HCT116 (cell line): Measurements from ENCODE around the gene TTLL5. TPM values are rescaled to one million over a fixed set of nuclear protein-coding genes. Genes with fewer than 3 reads are reported as not detected.

ENCODE experiments used
- ATAC-seq: fragments of 200-7000 bp; cut with Tn5 transposase; 2 replicates; pipeline ENCODE4 v1.9.1; 2020; ENCODE audit warnings: mild to moderate bottlenecking, moderate library complexity
- BruUV-seq: library from RNA; stranded (reverse); fragments of 400-500 nt; replicated peaks from 2 replicates; lab custom pipeline; 2021; lab: Mats Ljungman, UMichigan
- CTCF ChIA-PET: fragments of 300-600 bp; sonication (Branson Sonifier 250); formaldehyde crosslinking; loops from one replicate; lab custom pipeline; 2021; ENCODE audit warnings: antibody characterized with exemption; lab: Charles Lee
- POLR2A ChIA-PET: fragments of 300-600, 350-600 bp; sonication (Branson Sonifier 250); formaldehyde crosslinking; loops from one replicate; lab custom pipeline; 2021; ENCODE audit warnings: antibody characterized with exemption; lab: Charles Lee
- RAD21 ChIA-PET, 2 experiments: fragments of 300-600 bp; sonication (Branson Sonifier 250); formaldehyde crosslinking; loops; one replicate each; lab custom pipeline; 2023; ENCODE audit warnings: low total read pairs in 2 of 2; ENCODE audit not compliant: uncharacterized antibody in 2 of 2, unreplicated experiment in 2 of 2, low non-redundant PET in 1 of 2; lab: Charles Lee
- DNase-seq: peaks from one replicate; pipeline ENCODE4 v3.0.0-alpha.2; 2010; ENCODE audit warnings: low read depth, low spot score
- H2AFZ ChIP-seq: fragments of 200-600 bp; shearing (Covaris generic), sonication (generic); 2 replicates; pipeline ENCODE4 v1.6.1; 2017; ENCODE audit warnings: low read depth, mixed run types, mixed read lengths, antibody characterized with exemption, low read length; ENCODE audit not compliant: poor library complexity, severe bottlenecking
- H3K27ac ChIP-seq: 2 replicates; pipeline ENCODE4 v1.5.1; 2012; ENCODE audit warnings: low read depth, low read length
- H3K27me3 ChIP-seq: fragments of 200-600 bp; sonication (generic); 2 replicates; pipeline ENCODE4 v1.6.1; 2016; ENCODE audit warnings: mixed run types, low read length, mixed read lengths; ENCODE audit not compliant: insufficient read depth
- H3K36me3 ChIP-seq, 2 experiments: fragments of 200-500 bp in 1 of 2; fragments of 200-600 bp in 1 of 2; sonication (Bioruptor generic) in 1 of 2; sonication (generic) in 1 of 2; 2 replicates each; pipeline versions ENCODE4 v1.5.1 to v1.6.1; 2014 to 2016; ENCODE audit warnings: low read length in 2 of 2, inconsistent platforms in 1 of 2, mixed read lengths in 1 of 2, mixed run types in 1 of 2; ENCODE audit not compliant: insufficient read depth in 2 of 2, control insufficient read depth in 1 of 2
- H3K4me1 ChIP-seq, 2 experiments: fragments of 200-600 bp in 1 of 2; sonication (generic) in 1 of 2; 2 replicates each; pipeline versions ENCODE4 v1.5.1 to v1.6.1; 2012 to 2017; ENCODE audit warnings: low read length in 2 of 2, inconsistent platforms in 1 of 2, mild to moderate bottlenecking in 1 of 2, mixed read lengths in 1 of 2, mixed run types in 1 of 2, moderate library complexity in 1 of 2; ENCODE audit not compliant: insufficient read depth in 2 of 2, control insufficient read depth in 1 of 2
- H3K4me2 ChIP-seq: fragments of 200-600 bp; sonication (generic); 2 replicates; pipeline ENCODE4 v1.6.1; 2017; ENCODE audit warnings: mixed run types, low read length, mixed read lengths
- H3K4me3 ChIP-seq, 2 experiments: fragments of 200-600 bp in 1 of 2; sonication (generic) in 1 of 2; replicated peaks in 1 of 2; 2 replicates each; pipeline ENCODE4 v1.5.1; 2011 to 2016; ENCODE audit warnings: low read length in 2 of 2, control low read depth in 1 of 2, low read depth in 1 of 2, mild to moderate bottlenecking in 1 of 2, mixed read lengths in 1 of 2, mixed run types in 1 of 2
- H3K79me2 ChIP-seq: fragments of 200-600 bp; sonication (generic); 2 replicates; pipeline ENCODE4 v1.6.1; 2017; ENCODE audit warnings: mild to moderate bottlenecking, mixed run types, low read length, moderate library complexity, mixed read lengths; ENCODE audit not compliant: insufficient read depth
- H3K9ac ChIP-seq: fragments of 200-600 bp; sonication (generic); 2 replicates; pipeline ENCODE4 v1.6.1; 2016; ENCODE audit warnings: low read length, mixed read lengths
- H3K9me2 ChIP-seq: fragments of 200-600 bp; sonication (generic), shearing (Covaris generic); 2 replicates; pipeline ENCODE4 v1.6.1; 2017; ENCODE audit warnings: mixed run types, mild to moderate bottlenecking, moderate library complexity; ENCODE audit not compliant: insufficient read depth
- H3K9me3 ChIP-seq, 2 experiments: fragments of 200-500 bp in 1 of 2; fragments of 200-600 bp in 1 of 2; sonication (Bioruptor generic) in 1 of 2; sonication (generic) in 1 of 2; 2 replicates each; pipeline ENCODE4 v1.6.1; 2014 to 2017; ENCODE audit warnings: low read length in 2 of 2, mixed read lengths in 2 of 2, inconsistent platforms in 1 of 2, low read depth in 1 of 2, mild to moderate bottlenecking in 1 of 2, mixed run types in 1 of 2, moderate library complexity in 1 of 2; ENCODE audit not compliant: control insufficient read depth in 1 of 2, insufficient read depth in 1 of 2
- H4K20me1 ChIP-seq: fragments of 200-600 bp; sonication (generic), shearing (Covaris generic); 2 replicates; pipeline ENCODE4 v1.6.1; 2017; ENCODE audit warnings: mixed run types, mild to moderate bottlenecking, moderate library complexity; ENCODE audit not compliant: insufficient read depth
- EZH2 ChIP-seq: fragments of 200-600 bp; sonication (generic); IDR thresholded peaks from 2 replicates; pipeline ENCODE4 v1.6.1; 2017; ENCODE audit warnings: antibody characterized with exemption, mixed run types
- REST ChIP-seq: IDR thresholded peaks from 2 replicates; pipeline ENCODE4 v1.6.1; 2012; ENCODE audit warnings: low read depth
- ZFX ChIP-seq: fragments of 450-650 bp; IDR thresholded peaks from 2 replicates; pipeline ENCODE4 v1.6.1; 2017
- intact Hi-C: fragments of 100-400 bp; cut with micrococcal nuclease; formaldehyde crosslinking; loops from 2 replicates; pipeline ENCODE4 v1.10.0; 2022
- total RNA-seq: library from RNA; stranded (reverse); gene quantifications from one replicate; pipeline ENCODE4 v1.2.1, GENCODE V29; 2021; ENCODE audit not compliant: unreplicated experiment

TTLL5 gene
- total RNA-seq, 1 experiment from 2014 or later, result 26.2 TPM

DNA sequence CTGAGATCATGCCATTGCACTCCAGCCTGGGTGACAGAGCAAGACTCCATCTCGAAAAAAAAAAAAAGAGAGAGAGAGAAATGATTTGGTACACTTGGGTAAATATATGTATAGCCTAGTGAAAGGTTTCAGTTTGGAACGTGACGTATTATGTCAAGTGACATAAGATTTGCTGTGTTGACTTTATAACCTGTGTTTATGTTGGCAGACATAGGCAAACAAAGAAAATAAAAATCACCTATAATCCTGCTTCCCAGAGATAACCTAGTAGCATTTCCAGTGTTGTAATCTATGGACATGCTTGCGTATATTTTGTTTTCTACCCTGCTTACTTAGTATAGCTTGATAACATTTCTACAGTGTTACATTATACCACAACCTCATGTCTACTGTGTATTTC is 17.1 kb upstream of the TTLL5 start:
- no TSS peak for BruUV-seq

More for the DNA sequence above, 17.1 kb upstream of the TTLL5 start:
- Histone ChIP-seq H3K9ac (no peak overlapping the region), H3K4me2 (no peak overlapping the region), H4K20me1 (no peaks in the 10 kb centered on the region), H3K79me2 (no peaks in the 10 kb centered on the region), H3K9me3 (no peaks in the 10 kb centered on the region), H3K4me1 (peaks cover 25 to 33% of the 10 kb centered on the region in 2 experiments), H3K36me3 (no peaks in the 10 kb centered on the region), H3K27me3 (no peaks in the 10 kb centered on the region), H3K4me3 (no peak overlapping the region), H3K27ac (no peak overlapping the region), H2AFZ (no peak overlapping the region), H3K9me2 (peaks cover 2% of the 10 kb centered on the region; the same call in 1 of the 2 replicates)
- ATAC-seq, result no peak
- RAD21 ChIA-PET, result no interaction called here
- CTCF ChIA-PET, result no interaction called here
- no peak for DNase-seq
- POLR2A ChIA-PET, result no interaction called here
- intact Hi-C loops, result no loop called here
- TF ChIP-seq EZH2 (no peak), REST (no peak), ZFX (no peak)
